ENCODE results near the gene E2F8.

E2F8 gene

DNA sequence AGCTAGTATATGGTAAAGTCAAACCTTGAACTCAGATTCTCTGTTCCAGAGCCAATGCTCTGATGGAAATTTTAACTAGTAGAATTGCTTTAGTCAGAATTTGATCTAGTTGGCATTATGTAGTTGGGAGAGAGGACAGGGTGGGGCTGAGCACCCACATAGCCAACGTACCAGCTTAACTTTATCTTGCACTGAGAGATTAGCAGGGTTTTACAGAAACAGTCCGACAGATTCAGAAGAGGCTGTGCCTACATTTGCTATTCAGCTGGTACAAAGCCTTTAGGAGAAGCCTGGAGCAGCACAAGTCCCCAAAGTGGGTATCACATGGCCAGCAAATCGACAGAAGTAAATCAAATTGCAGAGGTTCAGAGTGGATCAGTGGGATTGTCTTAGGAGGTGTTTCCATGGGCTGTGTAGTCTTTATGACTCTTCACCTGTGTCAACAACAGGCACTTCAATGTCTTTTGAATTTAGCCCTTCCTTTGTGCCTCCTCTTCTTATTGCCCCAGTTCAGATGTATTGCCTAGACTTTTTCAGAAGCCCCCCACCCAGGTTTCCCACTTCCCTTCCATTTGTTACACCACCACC is 31.7 kb downstream of the E2F8 start:
- H4K20me1 ChIP-seq (ENCODE audit: low read depth, low read length): no peaks in the 10 kb centered on the region
- no peaks in the 10 kb centered on the region for H3K9me2 ChIP-seq (replicated peaks; ENCODE audit: insufficient read depth, low read length)
- H3K36me3 ChIP-seq (ENCODE audit: low read length): no peaks in the 10 kb centered on the region
- TF ChIP-seq, protein P1, sequence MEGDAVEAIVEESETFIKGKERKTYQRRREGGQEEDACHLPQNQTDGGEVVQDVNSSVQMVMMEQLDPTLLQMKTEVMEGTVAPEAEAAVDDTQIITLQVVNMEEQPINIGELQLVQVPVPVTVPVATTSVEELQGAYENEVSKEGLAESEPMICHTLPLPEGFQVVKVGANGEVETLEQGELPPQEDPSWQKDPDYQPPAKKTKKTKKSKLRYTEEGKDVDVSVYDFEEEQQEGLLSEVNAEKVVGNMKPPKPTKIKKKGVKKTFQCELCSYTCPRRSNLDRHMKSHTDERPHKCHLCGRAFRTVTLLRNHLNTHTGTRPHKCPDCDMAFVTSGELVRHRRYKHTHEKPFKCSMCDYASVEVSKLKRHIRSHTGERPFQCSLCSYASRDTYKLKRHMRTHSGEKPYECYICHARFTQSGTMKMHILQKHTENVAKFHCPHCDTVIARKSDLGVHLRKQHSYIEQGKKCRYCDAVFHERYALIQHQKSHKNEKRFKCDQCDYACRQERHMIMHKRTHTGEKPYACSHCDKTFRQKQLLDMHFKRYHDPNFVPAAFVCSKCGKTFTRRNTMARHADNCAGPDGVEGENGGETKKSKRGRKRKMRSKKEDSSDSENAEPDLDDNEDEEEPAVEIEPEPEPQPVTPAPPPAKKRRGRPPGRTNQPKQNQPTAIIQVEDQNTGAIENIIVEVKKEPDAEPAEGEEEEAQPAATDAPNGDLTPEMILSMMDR (IDR thresholded peaks at IDR 0.05; ENCODE audit: insufficient read depth, low read length, poor library complexity, severe bottlenecking): no peak
- TF ChIP-seq EZH2phosphoT487 (conservative IDR thresholded peaks at IDR 0.05; ENCODE audit: low read length): no peak
- no peaks in the 10 kb centered on the region for H3K79me2 ChIP-seq (ENCODE audit: insufficient read depth, low read length)
- H3K9ac ChIP-seq (ENCODE audit: low read length): no peak overlapping the region
- H3K4me2 ChIP-seq (ENCODE audit: low read depth, low read length, poor library complexity, severe bottlenecking): no peak overlapping the region
- no peaks in the 10 kb centered on the region for H3F3A ChIP-seq (ENCODE audit: insufficient read depth)
- no peak overlapping the region for H3K4me3 ChIP-seq (ENCODE audit: insufficient read depth, low read length, poor library complexity, severe bottlenecking)
- H3K27me3 ChIP-seq (ENCODE audit: low read length): 0 out of 2 replicates have a peak, but pooled peaks cover 2% of the 10 kb centered on the region
- no peaks in the 10 kb centered on the region for H3K9me3 ChIP-seq (ENCODE audit: insufficient read depth, low read length)
- no peak overlapping the region for H2AFZ ChIP-seq (ENCODE audit: low read depth, low read length, severe bottlenecking)
- no peak overlapping the region for H3K27ac ChIP-seq (ENCODE audit: low read depth, low read length)

DNA sequence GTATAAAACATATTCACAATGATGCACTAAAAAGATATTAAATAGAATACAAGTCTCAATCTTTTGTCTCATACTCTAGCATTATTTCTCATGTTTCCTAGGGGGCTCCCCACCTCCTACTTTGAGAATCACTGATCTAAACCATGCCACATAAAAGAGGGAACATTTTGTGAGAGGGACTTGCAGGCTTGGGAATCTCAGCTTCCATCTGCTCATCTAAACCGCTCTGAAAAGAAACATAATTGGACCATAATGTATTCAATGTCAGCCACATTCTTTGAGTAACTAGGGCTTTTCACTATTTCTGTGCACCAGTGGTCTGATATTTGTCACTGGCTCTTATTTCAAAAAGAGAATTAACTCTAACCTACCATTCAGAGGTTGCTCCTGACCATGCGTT is 32.6 kb downstream of the E2F8 start:
- no peak for TF ChIP-seq EZH2phosphoT487 (conservative IDR thresholded peaks at IDR 0.05; ENCODE audit: low read length)
- TF ChIP-seq, protein P1 (IDR thresholded peaks at IDR 0.05; ENCODE audit: insufficient read depth, low read length, poor library complexity, severe bottlenecking): no peak
- H3K27me3 ChIP-seq (ENCODE audit: low read length): 0 out of 2 replicates have a peak, but pooled peaks cover 2% of the 10 kb centered on the region
- H3K79me2 ChIP-seq (ENCODE audit: insufficient read depth, low read length): no peaks in the 10 kb centered on the region
- no peaks in the 10 kb centered on the region for H3K9me3 ChIP-seq (ENCODE audit: insufficient read depth, low read length)
- no peaks in the 10 kb centered on the region for H4K20me1 ChIP-seq (ENCODE audit: low read depth, low read length)
- no peaks in the 10 kb centered on the region for H3K9me2 ChIP-seq (replicated peaks; ENCODE audit: insufficient read depth, low read length)
- no peak overlapping the region for H2AFZ ChIP-seq (ENCODE audit: low read depth, low read length, severe bottlenecking)
- H3K9ac ChIP-seq (ENCODE audit: low read length): no peak overlapping the region
- no peak overlapping the region for H3K4me2 ChIP-seq (ENCODE audit: low read depth, low read length, poor library complexity, severe bottlenecking)
- H3K36me3 ChIP-seq (ENCODE audit: low read length): no peaks in the 10 kb centered on the region
- no peaks in the 10 kb centered on the region for H3F3A ChIP-seq (ENCODE audit: insufficient read depth)
- H3K27ac ChIP-seq (ENCODE audit: low read depth, low read length): no peak overlapping the region
- H3K4me3 ChIP-seq (ENCODE audit: insufficient read depth, low read length, poor library complexity, severe bottlenecking): no peak overlapping the region

DNA sequence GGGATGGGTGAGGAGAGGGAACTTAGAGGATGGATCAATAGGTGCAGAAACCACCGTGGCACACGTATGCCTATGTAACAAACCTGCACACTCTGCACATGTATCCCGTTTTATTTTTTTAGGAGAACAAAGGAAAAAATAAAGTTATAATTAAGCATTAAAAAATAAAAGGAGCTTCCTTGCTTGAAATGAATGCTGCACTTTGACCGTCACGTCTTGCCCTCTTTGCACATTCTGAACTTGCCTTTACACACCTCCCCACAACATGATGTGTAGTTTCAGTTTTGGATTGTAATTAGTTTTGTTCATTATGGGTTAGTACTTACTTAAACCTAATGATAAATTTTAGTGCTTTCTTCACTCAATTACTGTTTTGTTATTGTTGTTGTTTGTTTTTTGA is 35.9 kb downstream of the E2F8 start:
- Histone ChIP-seq H3F3A (ENCODE audit: insufficient read depth) (no peaks in the 10 kb centered on the region), H3K27ac (ENCODE audit: low read depth, low read length) (no peak overlapping the region), H2AFZ (ENCODE audit: low read depth, low read length, severe bottlenecking) (no peak overlapping the region), H3K79me2 (ENCODE audit: insufficient read depth, low read length) (no peaks in the 10 kb centered on the region), H3K9ac (ENCODE audit: low read length) (no peak overlapping the region), H3K36me3 (ENCODE audit: low read length) (no peaks in the 10 kb centered on the region), H3K9me3 (ENCODE audit: insufficient read depth, low read length) (no peaks in the 10 kb centered on the region), H4K20me1 (ENCODE audit: low read depth, low read length) (no peaks in the 10 kb centered on the region), H3K9me2 (replicated peaks; ENCODE audit: insufficient read depth, low read length) (no peaks in the 10 kb centered on the region), H3K27me3 (ENCODE audit: low read length) (0 out of 2 replicates have a peak, but pooled peaks cover 2% of the 10 kb centered on the region), H3K4me3 (ENCODE audit: insufficient read depth, low read length, poor library complexity, severe bottlenecking) (no peak overlapping the region), H3K4me2 (ENCODE audit: low read depth, low read length, poor library complexity, severe bottlenecking) (no peak overlapping the region)
- no peak for TF ChIP-seq EZH2phosphoT487 (conservative IDR thresholded peaks at IDR 0.05; ENCODE audit: low read length)
- TF ChIP-seq, protein P1 (IDR thresholded peaks at IDR 0.05; ENCODE audit: insufficient read depth, low read length, poor library complexity, severe bottlenecking): no peak

All from SU-DHL-6 (cell line).